IMR-90 (cell line): ENCODE data around the gene RHO. TPM values are rescaled to one million over a fixed set of nuclear protein-coding genes. Genes with fewer than 3 reads are reported as not detected.

ENCODE experiments used
- ATAC-seq: fragments of 200-7000 bp; cut with Tn5 transposase; 2 replicates; pipeline ENCODE4 v1.9.1; 2020; ENCODE audit warnings: low read depth, mild to moderate bottlenecking, moderate library complexity
- BruUV-seq: library from RNA; stranded (reverse); fragments of 400-500 nt; replicated peaks from 2 replicates; lab custom pipeline; 2021; lab: Mats Ljungman, UMichigan
- CTCF ChIA-PET: fragments of 300-600 bp; formaldehyde crosslinking; extraction: SDS; loops from one replicate; lab custom pipeline; 2021; ENCODE audit warnings: antibody characterized with exemption; lab: Yijun Ruan, JAX
- POLR2A ChIA-PET: fragments of 300-600 bp; sonication (Branson Sonifier 250); formaldehyde crosslinking; loops from one replicate; lab custom pipeline; 2022; ENCODE audit warnings: antibody characterized with exemption; ENCODE audit not compliant: unreplicated experiment; lab: Charles Lee
- DNase-seq: peaks from one replicate; pipeline ENCODE4 v3.0.0; 2013
- H2AFZ ChIP-seq: replicated peaks from 2 replicates; pipeline ENCODE3; 2013; ENCODE audit warnings: low read length, mild to moderate bottlenecking; ENCODE audit not compliant: poor library complexity
- H2AK5ac ChIP-seq: 2 replicates; pipeline ENCODE4 v1.6.1; 2013; ENCODE audit warnings: low read depth, low read length, inconsistent platforms
- H2AK9ac ChIP-seq: replicated peaks from 2 replicates; pipeline ENCODE3; 2013; ENCODE audit warnings: mild to moderate bottlenecking, low read depth, low read length, moderate library complexity; ENCODE audit not compliant: poor library complexity
- H2BK120ac ChIP-seq: 2 replicates; pipeline ENCODE4 v1.6.1; 2013; ENCODE audit warnings: low read depth, low read length, inconsistent platforms
- H2BK15ac ChIP-seq: 3 replicates; pipeline ENCODE4 v1.6.1; 2013; ENCODE audit warnings: low read depth, low read length, inconsistent platforms
- H2BK20ac ChIP-seq: 2 replicates; pipeline ENCODE4 v1.6.1; 2013; ENCODE audit warnings: low read depth, mild to moderate bottlenecking, inconsistent platforms, low read length, moderate library complexity
- H2BK5ac ChIP-seq: 2 replicates; pipeline ENCODE4 v1.6.1; 2013; ENCODE audit warnings: mild to moderate bottlenecking, low read depth, low read length, inconsistent platforms; ENCODE audit not compliant: poor library complexity, severe bottlenecking
- H3K14ac ChIP-seq: replicated peaks from 2 replicates; pipeline ENCODE4 v1.6.1; 2013; ENCODE audit warnings: low read depth, low read length, inconsistent platforms
- H3K18ac ChIP-seq: 2 replicates; pipeline ENCODE4 v1.6.1; 2013; ENCODE audit warnings: low read depth, low read length, control low read depth
- H3K23ac ChIP-seq: 2 replicates; pipeline ENCODE4 v1.6.1; 2013; ENCODE audit warnings: low read depth, low read length, inconsistent platforms
- H3K27ac ChIP-seq: 2 replicates; pipeline ENCODE4 v1.5.1; 2013; ENCODE audit warnings: mild to moderate bottlenecking, control low read depth, low read length; ENCODE audit not compliant: insufficient read depth
- H3K27me3 ChIP-seq: 2 replicates; pipeline ENCODE4 v1.6.1; 2013; ENCODE audit warnings: low read length; ENCODE audit not compliant: control insufficient read depth, insufficient read depth
- H3K36me3 ChIP-seq: 2 replicates; pipeline ENCODE4 v1.6.1; 2013; ENCODE audit warnings: low read length, mixed read lengths; ENCODE audit not compliant: control insufficient read depth, insufficient read depth
- H3K4ac ChIP-seq: 2 replicates; pipeline ENCODE4 v1.6.1; 2013; ENCODE audit warnings: low read depth, low read length, inconsistent platforms
- H3K4me1 ChIP-seq: 2 replicates; pipeline ENCODE4 v1.6.1; 2013; ENCODE audit warnings: low read length, mixed read lengths; ENCODE audit not compliant: control insufficient read depth, insufficient read depth
- H3K4me2 ChIP-seq: 2 replicates; pipeline ENCODE4 v1.6.1; 2013; ENCODE audit warnings: low read depth, mild to moderate bottlenecking, control low read depth, low read length, moderate library complexity
- H3K4me3 ChIP-seq: 2 replicates; pipeline ENCODE4 v1.5.1; 2013; ENCODE audit warnings: low read depth, mild to moderate bottlenecking, control low read depth, low read length, moderate library complexity; ENCODE audit not compliant: insufficient read depth
- H3K56ac ChIP-seq: 2 replicates; pipeline ENCODE4 v1.6.1; 2013; ENCODE audit warnings: low read length, inconsistent platforms; ENCODE audit not compliant: insufficient read depth; ENCODE audit errors: extremely low read depth
- H3K79me1 ChIP-seq, 2 experiments: 2 replicates each; pipeline ENCODE4 v1.6.1; 2013; ENCODE audit warnings: low read length in 2 of 2, inconsistent platforms in 1 of 2, low read depth in 1 of 2
- H3K9ac ChIP-seq: 2 replicates; pipeline ENCODE4 v1.6.1; 2013; ENCODE audit warnings: low read depth, low read length, control low read depth
- H3K9me1 ChIP-seq: 2 replicates; pipeline ENCODE4 v1.6.1; 2013; ENCODE audit warnings: low read length, inconsistent platforms; ENCODE audit not compliant: insufficient read depth
- H3K9me3 ChIP-seq: 2 replicates; pipeline ENCODE4 v1.6.1; 2013; ENCODE audit warnings: low read length; ENCODE audit not compliant: control insufficient read depth, insufficient read depth
- H4K20me1 ChIP-seq: 2 replicates; pipeline ENCODE4 v1.6.1; 2013; ENCODE audit warnings: low read length, inconsistent platforms; ENCODE audit not compliant: insufficient read depth
- H4K5ac ChIP-seq: 2 replicates; pipeline ENCODE4 v1.6.1; 2013; ENCODE audit warnings: mild to moderate bottlenecking, low read depth, low read length, control low read depth
- H4K8ac ChIP-seq, 2 experiments: 2 replicates each; pipeline ENCODE4 v1.6.1; 2013; ENCODE audit warnings: low read depth in 2 of 2, low read length in 2 of 2, control low read depth in 1 of 2, inconsistent platforms in 1 of 2
- H4K91ac ChIP-seq: 2 replicates; pipeline ENCODE4 v1.6.1; 2013; ENCODE audit warnings: low read depth, low read length, inconsistent platforms; ENCODE audit not compliant: insufficient read depth
- BHLHE40 ChIP-seq: fragments of 150-350 bp; IDR thresholded peaks from 2 replicates; pipeline ENCODE4 v1.6.1; 2016; ENCODE audit warnings: mild to moderate bottlenecking, low read depth, low read length
- CHD1 ChIP-seq: IDR thresholded peaks from 2 replicates; pipeline ENCODE4 v1.6.1; 2012; ENCODE audit warnings: low read depth, low read length, improper control_type of control experiment
- CTCF ChIP-seq: conservative IDR thresholded peaks from 2 replicates; pipeline ENCODE4 v1.5.1; 2012; ENCODE audit warnings: mild to moderate bottlenecking, low read depth, low read length, improper control_type of control experiment
- ELK1 ChIP-seq: fragments of 150-350 bp; IDR thresholded peaks from 2 replicates; pipeline ENCODE4 v1.6.1; 2016; ENCODE audit warnings: low read depth, mild to moderate bottlenecking, low read length, moderate library complexity, borderline replicate concordance
- FOS ChIP-seq: fragments of 150-350 bp; IDR thresholded peaks from 2 replicates; pipeline ENCODE4 v1.6.1; 2016; ENCODE audit warnings: low read depth, low read length
- MAFK ChIP-seq: IDR thresholded peaks from 2 replicates; pipeline ENCODE4 v1.6.1; 2012; ENCODE audit warnings: low read depth, low read length, improper control_type of control experiment
- MXI1 ChIP-seq: IDR thresholded peaks from 2 replicates; pipeline ENCODE4 v1.6.1; 2012; ENCODE audit warnings: low read depth, mild to moderate bottlenecking, low read length, moderate library complexity, borderline replicate concordance
- NFE2L2 ChIP-seq: fragments of 150-350 bp; IDR thresholded peaks from 2 replicates; pipeline ENCODE4 v1.6.1; 2016; ENCODE audit warnings: low read depth, mild to moderate bottlenecking, low read length
- RAD21 ChIP-seq: IDR thresholded peaks from 2 replicates; pipeline ENCODE4 v1.6.1; 2012; ENCODE audit warnings: low read length, improper control_type of control experiment
- RFX5 ChIP-seq: IDR thresholded peaks from 2 replicates; pipeline ENCODE4 v1.8.0; 2012; ENCODE audit warnings: low read depth, mild to moderate bottlenecking, low read length, moderate library complexity
- SMC3 ChIP-seq: fragments of 150-350 bp; IDR thresholded peaks from 2 replicates; pipeline ENCODE4 v1.6.1; 2016; ENCODE audit warnings: low read depth, mild to moderate bottlenecking, antibody characterized with exemption, low read length, moderate library complexity
- USF2 ChIP-seq: fragments of 150-350 bp; IDR thresholded peaks from 2 replicates; pipeline ENCODE4 v1.6.1; 2017; ENCODE audit warnings: mild to moderate bottlenecking, antibody characterized with exemption, low read length, low read depth
- WGBS, 2 experiments: methylation state at CpG; one replicate each; pipeline versions ENCODE4 v1.1.5 to v1.1.7; 2013; ENCODE audit warnings: missing lambda C conversion rate in 2 of 2; ENCODE audit not compliant: insufficient read length in 1 of 2; ENCODE audit errors: extremely low coverage in 2 of 2; 5-methylcytosine and 5-hydroxymethylcytosine counted together
- dilution Hi-C: fragments of 300-500 bp; cut with HindIII; formaldehyde crosslinking; loops from one replicate; pipeline ENCODE4 v1.14.3; 2018; ENCODE audit warnings: low sequenced_read_pairs; ENCODE audit not compliant: unreplicated experiment
- in situ Hi-C: fragments of 300-500 bp; cut with MboI; formaldehyde crosslinking; loops from 3 replicates; pipeline ENCODE4 v1.14.3; 2019; ENCODE audit warnings: low sequenced_read_pairs, inconsistent platforms, mixed read lengths
- intact Hi-C: fragments of 100-400 bp; cut with micrococcal nuclease; formaldehyde crosslinking; loops from 2 replicates; pipeline ENCODE4 v1.10.0; 2022
- polyA plus RNA-seq, 3 experiments: library from polyadenylated mRNA; depleted of rRNA; stranded (reverse); fragments of >200 nt; gene quantifications; 2 replicates each; pipeline ENCODE4 v1.2.3, GENCODE V29; 2012; ENCODE audit warnings: low replicate concordance in 1 of 3
- total RNA-seq: library from RNA; depleted of rRNA; stranded (reverse); fragments of >200 nt; gene quantifications from 2 replicates; pipeline ENCODE4 v1.2.3, GENCODE V29; 2012

Gene RHO
- total and polyA plus RNA-seq, 2 of the 4 experiments (the other 2 are of a cell fraction), result not detected

- Histone ChIP-seq H2BK20ac (no peak overlapping the region), H4K5ac (no peak overlapping the region), H3K4ac (no peak overlapping the region), H3K56ac (no peak overlapping the region), H3K27ac (no peak overlapping the region), H3K9me1 (no peaks in the 10 kb centered on the region), H3K9ac (no peak overlapping the region), H2AK5ac (no peak overlapping the region), H2AK9ac (no peak overlapping the region), H3K9me3 (no peaks in the 10 kb centered on the region), H2AFZ (no peak overlapping the region), H3K79me1 (no peaks in the 10 kb centered on the region; a peak in 3 of 4 replicates), H3K27me3 (no peaks in the 10 kb centered on the region), H2BK5ac (no peak overlapping the region), H3K18ac (no peak overlapping the region), H3K14ac (no peak overlapping the region), H3K4me2 (no peak overlapping the region), H2BK15ac (no peak overlapping the region), H3K23ac (no peak overlapping the region), H4K8ac (no peak overlapping the region), H3K36me3 (peaks cover 32% of the 10 kb centered on the region), H4K91ac (no peak overlapping the region), H4K20me1 (no peaks in the 10 kb centered on the region), H3K4me1 (peaks cover 4% of the 10 kb centered on the region; the same call in 1 of the 2 replicates), H3K4me3 (no peak overlapping the region), H2BK120ac (no peak overlapping the region)
- POLR2A ChIA-PET, result no interaction called here
- WGBS, 2 experiments, result 93% methylated on average over 3 of the region's 18 CpGs; no CpG with 5 or more reads in 1 of the 2 experiments
- intact Hi-C loops (no loop called here), dilution Hi-C loops (no loop called here), in situ Hi-C loops (no loop called here)
- DNase-seq (no peak), ATAC-seq (peak; percentile 39)
- no peak for TF ChIP-seq CTCF
- no peak for TF ChIP-seq ELK1
- TF ChIP-seq NFE2L2, result no peak
- TF ChIP-seq BHLHE40, result no peak
- TF ChIP-seq RAD21, result no peak
- TF ChIP-seq SMC3, result no peak
- no peak for TF ChIP-seq MXI1
- TF ChIP-seq RFX5, result no peak
- TF ChIP-seq USF2, result no peak
- no peak for TF ChIP-seq MAFK
- TF ChIP-seq FOS, result no peak
- TF ChIP-seq CHD1, result no peak
- BruUV-seq, result no TSS peak
- CTCF ChIA-PET, result interaction anchor here (0.6 kb wide), 1 partner anchor 30 kb away, joined by 3 read pairs; no protein-coding TSS in a partner anchor
These were observed 48.3 kb downstream of the RHO start for GRCh38 chr3:129576514-129577352.
